GM19099 (cell line): Measurements from ENCODE around the gene PROB1.

Experiments used
- POLR2A ChIP-seq: IDR thresholded peaks from 3 replicates; pipeline ENCODE4 v1.6.1; 2011; ENCODE audit warnings: low read depth; ENCODE audit not compliant: insufficient read length; ENCODE audit errors: extremely low read depth

The PROB1 gene

GRCh38 chr5:139378941-139379361 lies 16.0 kb downstream of the PROB1 start:
- no peak for TF ChIP-seq POLR2A

DNA sequence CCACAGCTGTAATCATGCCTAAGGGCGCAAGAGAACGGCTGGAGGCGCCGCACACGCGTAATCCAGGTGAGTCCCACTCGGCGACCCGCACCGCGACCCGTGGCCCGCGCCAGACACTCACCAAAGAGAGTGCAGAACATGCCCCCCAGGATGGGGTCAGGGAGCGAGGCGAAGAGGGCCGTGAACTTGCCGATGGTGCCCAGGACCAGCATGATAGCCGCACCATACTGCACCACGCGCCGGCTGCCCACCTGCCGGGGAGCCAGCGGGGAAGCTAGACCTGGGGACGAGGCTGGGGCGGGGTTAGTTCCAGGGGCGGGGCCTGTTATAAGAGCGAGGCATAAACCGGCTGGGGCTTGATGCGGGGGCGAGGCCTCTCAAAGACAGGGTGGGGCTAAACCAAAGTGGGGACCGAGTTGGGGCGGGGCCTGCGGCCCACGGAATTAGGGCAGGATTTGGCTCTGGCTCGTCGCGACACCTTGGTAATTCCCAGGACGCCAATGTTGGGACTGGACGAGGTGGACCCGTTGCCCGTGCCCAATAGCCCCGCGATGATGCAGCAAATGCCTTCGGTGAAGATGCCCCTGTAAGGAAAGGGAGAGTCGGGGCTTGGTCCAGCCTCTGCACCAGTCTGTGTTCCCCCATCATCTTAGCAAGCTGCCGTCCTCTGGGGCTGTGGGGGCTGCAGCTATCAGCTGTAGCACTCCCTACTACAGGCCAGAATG lies 16.6 kb downstream of the PROB1 start:
- TF ChIP-seq POLR2A: no peak

DNA sequence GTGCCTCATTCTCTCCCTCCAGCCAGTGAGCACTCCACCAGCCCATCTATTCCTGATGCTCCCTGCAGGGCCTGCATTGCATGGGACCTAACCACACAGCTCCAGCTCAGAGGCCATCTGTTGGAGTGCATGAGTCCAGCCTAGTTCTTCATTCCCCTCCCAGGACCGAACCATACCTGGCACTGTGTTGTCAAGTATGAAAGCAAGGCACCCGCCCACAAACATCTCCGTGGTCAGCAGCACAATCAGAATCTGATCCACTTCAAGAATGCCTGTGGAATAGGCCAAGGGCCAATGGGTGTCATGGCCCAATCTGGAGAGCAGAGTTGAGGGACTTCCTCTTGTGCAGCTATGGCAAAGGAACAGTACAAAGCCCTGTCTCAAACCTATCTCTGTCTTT lies 17.7 kb downstream of the PROB1 start:
- no peak for TF ChIP-seq POLR2A

DNA sequence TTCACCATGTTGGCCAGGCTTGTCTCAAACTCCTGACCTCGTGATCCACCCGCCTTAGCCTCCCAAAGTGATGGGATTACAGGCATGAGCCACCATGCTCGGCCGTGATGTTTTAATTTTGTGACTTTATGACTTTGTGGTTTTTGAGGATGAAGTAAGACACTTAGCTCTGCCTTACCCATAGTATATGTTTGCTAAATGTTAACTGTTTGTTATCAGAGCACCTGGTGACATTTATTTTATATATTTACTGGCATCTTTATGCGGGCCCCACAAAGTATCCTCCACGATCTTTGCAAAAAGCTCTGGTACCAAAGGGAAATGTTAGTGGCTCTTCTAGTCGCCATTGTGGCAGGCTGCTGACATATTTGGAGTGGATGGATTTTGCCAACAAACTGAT lies 18.5 kb downstream of the PROB1 start:
- TF ChIP-seq POLR2A: no peak

GRCh38 chr5:139374909-139375308 lies 20.0 kb downstream of the PROB1 start:
- no peak for TF ChIP-seq POLR2A

DNA sequence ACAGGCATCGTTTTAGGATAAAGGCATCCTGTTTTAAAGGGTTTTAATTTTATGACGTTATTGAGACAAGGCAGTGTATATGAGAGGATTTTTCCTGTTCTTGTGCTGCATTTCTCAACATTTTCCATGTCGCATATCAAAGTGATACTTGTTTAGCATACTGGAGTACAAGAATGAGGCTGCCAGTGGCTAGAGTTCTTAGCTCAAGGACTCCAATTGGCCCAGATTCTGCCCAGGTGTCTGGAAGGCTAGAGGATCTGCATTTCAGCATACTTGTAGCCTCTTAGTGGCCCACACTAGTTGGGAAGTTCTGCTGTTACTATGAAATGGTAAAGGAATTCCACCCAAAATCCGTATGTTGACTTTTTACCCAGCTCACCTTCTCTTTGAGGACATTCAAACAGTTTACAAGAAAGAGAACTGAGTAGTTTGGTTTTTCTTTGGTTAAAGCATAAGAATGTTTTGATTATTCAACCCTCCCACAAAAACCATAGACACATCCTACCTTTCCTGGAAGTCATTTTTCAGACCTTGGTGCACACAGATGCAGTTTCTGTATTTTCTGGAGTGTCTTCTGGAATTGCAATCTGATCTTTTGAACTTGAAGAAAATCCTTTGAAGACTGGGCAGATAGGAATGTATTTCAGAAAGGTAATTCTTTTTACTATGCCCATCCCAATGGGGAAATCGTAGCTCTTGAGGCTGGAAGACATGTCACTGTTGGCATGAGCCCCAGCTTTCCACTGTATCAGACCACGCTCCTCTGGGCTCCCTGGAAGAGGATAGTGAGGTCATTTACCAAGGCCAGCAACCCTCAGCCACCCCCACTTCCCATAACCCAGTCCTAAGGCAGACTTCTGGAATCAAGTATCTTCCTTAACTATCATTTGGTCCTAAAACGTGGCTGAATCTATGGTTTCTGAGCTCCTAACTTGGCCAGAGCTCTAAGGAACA lies 23.1 kb downstream of the PROB1 start:
- TF ChIP-seq POLR2A: no peak

- no peak for TF ChIP-seq POLR2A
These were observed 25.7 kb downstream of the PROB1 start for GRCh38 chr5:139369181-139369580.

GRCh38 chr5:139368613-139369012 lies 26.3 kb downstream of the PROB1 start:
- no peak for TF ChIP-seq POLR2A

DNA sequence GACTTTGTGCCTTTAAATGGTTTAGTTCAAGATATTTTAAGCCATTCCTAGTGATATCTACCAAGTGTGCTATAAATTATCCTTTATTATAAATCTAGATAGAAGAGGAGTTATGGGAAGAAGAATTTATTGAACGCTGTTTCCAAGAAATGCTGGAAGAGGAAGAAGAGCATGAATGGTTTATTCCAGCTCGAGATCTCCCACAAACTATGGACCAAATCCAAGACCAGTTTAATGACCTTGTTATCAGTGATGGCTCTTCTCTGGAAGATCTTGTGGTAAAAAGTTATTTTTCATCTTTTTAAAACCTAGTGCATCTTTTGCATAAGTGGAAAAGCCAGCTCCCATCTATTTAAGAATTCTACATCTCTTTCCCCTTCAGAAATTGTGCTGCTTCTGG lies 30.4 kb downstream of the PROB1 start:
- no peak for TF ChIP-seq POLR2A

- no peak for TF ChIP-seq POLR2A
These were observed 31.0 kb downstream of the PROB1 start for GRCh38 chr5:139363937-139364336.

DNA sequence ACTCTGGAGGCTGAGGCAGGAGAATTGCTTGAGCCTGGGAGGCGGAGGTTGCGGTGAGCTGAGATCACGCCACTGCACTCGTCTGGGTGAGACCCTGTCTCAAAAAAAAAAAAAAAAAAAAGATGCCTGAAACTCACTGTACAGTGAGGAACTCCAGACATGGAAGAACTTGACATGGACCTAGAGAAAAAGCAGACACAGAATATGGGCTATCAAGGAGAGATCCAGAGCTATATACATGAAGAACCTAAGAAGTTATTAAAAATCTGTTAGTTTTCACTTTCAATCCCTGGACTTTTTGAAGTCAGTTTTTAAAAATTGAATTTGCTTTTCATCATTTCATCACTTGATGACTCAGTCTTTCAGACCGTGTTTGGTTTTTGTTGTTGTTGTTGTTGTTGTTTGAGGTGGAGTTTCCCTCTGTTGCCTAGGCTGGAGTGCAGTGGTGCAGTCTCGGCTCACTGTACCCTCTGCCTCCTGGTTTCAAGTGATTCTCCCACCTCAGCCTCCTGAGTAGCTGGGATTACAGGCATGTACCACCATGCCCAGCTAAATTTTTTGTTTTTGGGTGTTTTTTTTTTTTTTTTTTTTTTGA lies 33.0 kb downstream of the PROB1 start:
- TF ChIP-seq POLR2A: no peak

DNA sequence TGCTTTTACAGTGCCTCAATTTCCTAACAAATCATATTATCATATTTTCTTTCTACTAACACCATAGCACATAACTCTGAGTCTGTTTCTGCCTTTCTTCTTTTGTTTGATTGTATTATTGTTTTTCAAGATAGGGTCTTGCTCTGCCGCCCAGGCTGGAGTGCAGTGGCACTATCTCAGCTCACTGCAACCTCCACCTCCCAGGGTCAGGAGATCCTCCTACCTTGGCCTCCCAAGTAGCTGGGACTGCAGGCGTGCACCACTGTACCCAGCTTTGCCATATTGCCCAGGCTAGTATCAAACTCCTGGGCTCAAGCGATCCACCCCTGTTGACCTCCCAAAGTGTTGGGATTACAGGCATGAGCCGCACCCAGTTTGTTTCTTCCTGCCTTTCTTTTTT lies 34.5 kb downstream of the PROB1 start:
- no peak for TF ChIP-seq POLR2A

- no peak for TF ChIP-seq POLR2A
These were observed 36.8 kb downstream of the PROB1 start for GRCh38 chr5:139358064-139358463.

GRCh38 chr5:139354186-139354585 lies 40.7 kb downstream of the PROB1 start:
- TF ChIP-seq POLR2A: no peak

DNA sequence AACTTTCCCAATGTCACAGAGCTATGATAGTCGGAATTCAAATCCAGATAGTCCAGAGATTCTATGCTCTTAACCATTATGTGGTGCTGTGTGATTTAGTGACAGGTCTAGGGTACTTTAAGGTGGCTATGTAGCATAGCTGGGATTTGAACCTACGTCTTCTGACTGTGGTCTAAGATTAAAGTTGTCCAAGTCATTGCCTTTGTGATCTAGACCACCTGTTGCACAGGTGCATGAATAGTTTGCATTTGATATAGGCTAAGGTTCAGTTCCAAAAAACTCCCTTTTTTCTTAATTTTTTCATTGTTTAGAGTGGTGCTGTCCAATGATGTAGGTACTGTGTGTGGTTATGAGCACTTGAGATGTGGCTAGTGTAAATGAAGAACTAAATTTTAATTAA lies 50.7 kb downstream of the PROB1 start:
- no peak for TF ChIP-seq POLR2A
